ENCODE results near the gene PLA2G4A. TPM values are rescaled to one million over a fixed set of nuclear protein-coding genes. Genes with fewer than 3 reads are reported as not detected.

The PLA2G4A gene
- total and polyA plus RNA-seq, 2 donors (not counting 3 experiments of a cell fraction or from before 2014, with no cell fraction given): 8.2 to 13.3 TPM

- no TSS peak for BruUV-seq (replicated peaks)
- TF ChIP-seq FOS (IDR thresholded peaks at IDR 0.05; ENCODE audit: borderline replicate concordance, insufficient read depth, low read length) (no peak), EZH2 (IDR thresholded peaks at IDR 0.05; ENCODE audit: borderline replicate concordance, low read depth, low read length, severe bottlenecking) (no peak), GATA2 (IDR thresholded peaks at IDR 0.05; ENCODE audit: insufficient read depth, insufficient read length, low read depth, low read length) (no peak), CTCF (IDR thresholded peaks at IDR 0.05; ENCODE audit: extremely low read depth in 1 of 2, insufficient read depth in 1 of 2, low read depth in 1 of 2, low read length in 2 of 2) (no peak), POLR2A (IDR thresholded peaks at IDR 0.05; ENCODE audit: low read depth, low read length) (no peak), MAX (IDR thresholded peaks at IDR 0.05; ENCODE audit: insufficient read depth, insufficient read length) (no peak), POLR2AphosphoS5 (IDR thresholded peaks at IDR 0.05; ENCODE audit: insufficient read depth, low read depth, low read length) (no peak), MYC (IDR thresholded peaks at IDR 0.05; ENCODE audit: low read depth, low read length) (no peak), JUN (IDR thresholded peaks at IDR 0.05; ENCODE audit: borderline replicate concordance, insufficient read depth, insufficient read length, low read depth) (no peak)
- H3K4me1 ChIP-seq (ENCODE audit: control insufficient read depth, extremely low read depth, insufficient read depth, low read length): peaks cover 14% of the 10 kb centered on the region
- no peak overlapping the region for H2AFZ ChIP-seq (ENCODE audit: low read depth, low read length)
- intact Hi-C loops (cut with micrococcal nuclease) (no loop called here), dilution Hi-C loops (cut with MboI; ENCODE audit: extremely low pct_ligation_motif_present, low sequenced_read_pairs) (no loop called here)
- no peaks in the 10 kb centered on the region for H3K9me1 ChIP-seq (replicated peaks; ENCODE audit: control insufficient read depth, extremely low read depth, insufficient read depth, low read length)
- CTCF ChIA-PET: interaction anchor here (0.6 kb wide), 1 partner anchor 228 kb away, joined by 3 read pairs; no protein-coding TSS in a partner anchor
- no peak for FAIRE-seq
- no peak overlapping the region for H3K4me2 ChIP-seq (ENCODE audit: insufficient read depth, low read length)
- H3K4me3 ChIP-seq (replicated peaks in 1 of 3; ENCODE audit: insufficient read depth in 1 of 3, low read depth in 1 of 3, low read length in 3 of 3): no peak overlapping the region
- no peaks in the 10 kb centered on the region for H3K27me3 ChIP-seq (ENCODE audit: control insufficient read depth in 2 of 2, insufficient read depth in 2 of 2, low read length in 2 of 2)
- H4K20me1 ChIP-seq (replicated peaks; ENCODE audit: control insufficient read depth, extremely low read depth, insufficient read depth, low read length): no peaks in the 10 kb centered on the region
- no peaks in the 10 kb centered on the region for H3K9me3 ChIP-seq (replicated peaks; ENCODE audit: control insufficient read depth, insufficient read depth, low read length)
- H3K79me2 ChIP-seq (ENCODE audit: control insufficient read depth, insufficient read depth, low read length): no peaks in the 10 kb centered on the region
- no peak for DNase-seq (ENCODE audit: low read depth, low spot score)
- H3K9ac ChIP-seq (replicated peaks; ENCODE audit: extremely low read depth, insufficient read depth, low read length): no peak overlapping the region
- no peaks in the 10 kb centered on the region for H3K36me3 ChIP-seq (ENCODE audit: control insufficient read depth in 2 of 2, extremely low read depth in 1 of 2, insufficient read depth in 2 of 2, low read length in 2 of 2)
- no peak overlapping the region for H3K27ac ChIP-seq (ENCODE audit: insufficient read depth, low read depth, low read length)
- POLR2A ChIA-PET: no interaction called here
Measured at GRCh38 chr1:186834399-186834958, 5.7 kb downstream of the PLA2G4A start.
